SK-N-SH treated with all-trans-retinoic acid at 6 μM for 48 hours (cell line): ENCODE measurements around the gene PGM2.

Experiments
- ARNTL ChIP-seq: fragments of 450-650 bp; formaldehyde crosslinking; IDR thresholded peaks from 2 replicates; pipeline ENCODE4 v1.5.0; 2020; ENCODE audit warnings: low read depth, mild to moderate bottlenecking, moderate library complexity, borderline replicate concordance
- BACH2 ChIP-seq: fragments of 250-450 bp; sonication (Bioruptor Pico); IDR thresholded peaks from 2 replicates; pipeline ENCODE4 v1.9.0; 2021; ENCODE audit warnings: mild to moderate bottlenecking, borderline replicate concordance
- CREB5 ChIP-seq: fragments of 250-450 bp; sonication (Bioruptor Pico); IDR thresholded peaks from 2 replicates; pipeline ENCODE4 v1.5.1; 2020; ENCODE audit warnings: low read depth, mild to moderate bottlenecking, moderate library complexity
- GLIS3 ChIP-seq: fragments of 250-450 bp; sonication (Bioruptor Pico); IDR thresholded peaks from 2 replicates; pipeline ENCODE4 v1.5.0; 2020; ENCODE audit warnings: mild to moderate bottlenecking, moderate library complexity
- ISL1 ChIP-seq: fragments of 250-450 bp; sonication (Bioruptor Pico); IDR thresholded peaks from 2 replicates; pipeline ENCODE4 v2.1.2; 2022; ENCODE audit warnings: mild to moderate bottlenecking, moderate library complexity
- OSR1 ChIP-seq: fragments of 250-450 bp; sonication (Bioruptor Pico); IDR thresholded peaks from 2 replicates; pipeline ENCODE4 v1.8.0; 2022; ENCODE audit warnings: moderate library complexity, mild to moderate bottlenecking, inconsistent platforms
- PPARA ChIP-seq: fragments of 250-450 bp; sonication (Bioruptor Pico); IDR thresholded peaks from 2 replicates; pipeline ENCODE4 v1.5.0; 2020; ENCODE audit warnings: mild to moderate bottlenecking, borderline replicate concordance
- RARB ChIP-seq: fragments of 250-450 bp; sonication (Bioruptor Pico); IDR thresholded peaks from 2 replicates; pipeline ENCODE4 v1.8.0; 2021; ENCODE audit warnings: mild to moderate bottlenecking, moderate library complexity
- TOX ChIP-seq: fragments of 250-450 bp; sonication (Bioruptor Pico); IDR thresholded peaks from 2 replicates; pipeline ENCODE4 v1.8.0; 2021; ENCODE audit warnings: mild to moderate bottlenecking, moderate library complexity, borderline replicate concordance
- ZFP3 ChIP-seq: fragments of 250-450 bp; sonication (Bioruptor Pico); IDR thresholded peaks from 2 replicates; pipeline ENCODE4 v1.5.0; 2020; ENCODE audit warnings: mild to moderate bottlenecking, moderate library complexity
- ZFP30 ChIP-seq: fragments of 450-650 bp; formaldehyde crosslinking; IDR thresholded peaks from 2 replicates; pipeline ENCODE4 v1.5.0; 2022; ENCODE audit warnings: mild to moderate bottlenecking, moderate library complexity
- ZNF70 ChIP-seq: fragments of 450-650 bp; formaldehyde crosslinking; IDR thresholded peaks from 2 replicates; pipeline ENCODE4 v1.5.0; 2020; ENCODE audit warnings: mild to moderate bottlenecking, moderate library complexity
- TF ChIP-seq, protein P1 (sequence below): fragments of 250-450 bp; sonication (Bioruptor Pico); IDR thresholded peaks from 2 replicates; pipeline ENCODE4 v1.5.1; 2021; ENCODE audit warnings: mild to moderate bottlenecking, moderate library complexity

DNA sequence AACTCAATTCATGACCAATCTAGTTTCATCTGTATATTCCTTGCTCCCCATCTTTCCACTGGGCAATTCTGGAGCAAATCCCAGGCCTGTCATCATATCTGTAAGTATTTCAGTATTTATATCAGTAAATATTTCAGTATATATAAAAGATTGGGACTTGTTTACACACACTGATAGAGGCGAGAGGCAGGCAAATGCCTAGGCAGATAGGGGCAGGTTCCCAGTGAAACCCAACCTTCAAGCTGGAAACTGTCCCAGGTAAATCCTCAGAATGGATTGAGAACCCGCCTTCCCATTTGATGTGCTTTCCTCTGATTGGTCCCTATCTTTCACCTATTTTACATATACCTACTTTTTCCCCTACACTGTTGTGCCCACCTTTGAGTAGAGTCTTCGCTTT is 40.6 kb downstream of the PGM2 start:
- no peak for TF ChIP-seq RARB
- TF ChIP-seq PPARA (CRISPR knock-in tag), result no peak
- no peak for TF ChIP-seq OSR1
- no peak for TF ChIP-seq GLIS3 (CRISPR knock-in tag)
- TF ChIP-seq ZFP30 (CRISPR knock-in tag), result no peak
- no peak for TF ChIP-seq ZNF70 (CRISPR knock-in tag)
- TF ChIP-seq ISL1 (CRISPR knock-in tag), result no peak
- TF ChIP-seq ZFP3, result no peak
- no peak for TF ChIP-seq ARNTL (CRISPR knock-in tag)
- TF ChIP-seq CREB5 (CRISPR knock-in tag), result no peak
- no peak for TF ChIP-seq TOX
- no peak for TF ChIP-seq BACH2 (CRISPR knock-in tag)
- TF ChIP-seq, protein P1, sequence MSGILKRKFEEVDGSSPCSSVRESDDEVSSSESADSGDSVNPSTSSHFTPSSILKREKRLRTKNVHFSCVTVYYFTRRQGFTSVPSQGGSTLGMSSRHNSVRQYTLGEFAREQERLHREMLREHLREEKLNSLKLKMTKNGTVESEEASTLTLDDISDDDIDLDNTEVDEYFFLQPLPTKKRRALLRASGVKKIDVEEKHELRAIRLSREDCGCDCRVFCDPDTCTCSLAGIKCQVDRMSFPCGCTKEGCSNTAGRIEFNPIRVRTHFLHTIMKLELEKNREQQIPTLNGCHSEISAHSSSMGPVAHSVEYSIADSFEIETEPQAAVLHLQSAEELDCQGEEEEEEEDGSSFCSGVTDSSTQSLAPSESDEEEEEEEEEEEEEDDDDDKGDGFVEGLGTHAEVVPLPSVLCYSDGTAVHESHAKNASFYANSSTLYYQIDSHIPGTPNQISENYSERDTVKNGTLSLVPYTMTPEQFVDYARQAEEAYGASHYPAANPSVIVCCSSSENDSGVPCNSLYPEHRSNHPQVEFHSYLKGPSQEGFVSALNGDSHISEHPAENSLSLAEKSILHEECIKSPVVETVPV (CRISPR knock-in tag), result no peak
